Left renal cortex interstitium (tissue), 4 donors: ENCODE data around the gene EIF3L. TPM values are rescaled to one million over a fixed set of nuclear protein-coding genes. Genes with fewer than 3 reads are reported as not detected.

ENCODE experiments used
- DNase-seq, 4 donors: peaks; one replicate each; pipeline ENCODE4 v3.0.0-alpha.2; 2013; ENCODE audit warnings: low read depth in 4 of 4, low spot score in 2 of 4, missing footprints in 1 of 4
- polyA plus RNA-seq, 4 donors: library from polyadenylated mRNA; unstranded; fragments of 120-200 nt; gene quantifications; one replicate each; pipeline ENCODE4 v1.2.1, GENCODE V29; 2013; ENCODE audit not compliant: insufficient read length in 4 of 4

The EIF3L gene
- polyA plus RNA-seq, 4 donors, result 872 to 1,137 (median 1,004) TPM

DNA sequence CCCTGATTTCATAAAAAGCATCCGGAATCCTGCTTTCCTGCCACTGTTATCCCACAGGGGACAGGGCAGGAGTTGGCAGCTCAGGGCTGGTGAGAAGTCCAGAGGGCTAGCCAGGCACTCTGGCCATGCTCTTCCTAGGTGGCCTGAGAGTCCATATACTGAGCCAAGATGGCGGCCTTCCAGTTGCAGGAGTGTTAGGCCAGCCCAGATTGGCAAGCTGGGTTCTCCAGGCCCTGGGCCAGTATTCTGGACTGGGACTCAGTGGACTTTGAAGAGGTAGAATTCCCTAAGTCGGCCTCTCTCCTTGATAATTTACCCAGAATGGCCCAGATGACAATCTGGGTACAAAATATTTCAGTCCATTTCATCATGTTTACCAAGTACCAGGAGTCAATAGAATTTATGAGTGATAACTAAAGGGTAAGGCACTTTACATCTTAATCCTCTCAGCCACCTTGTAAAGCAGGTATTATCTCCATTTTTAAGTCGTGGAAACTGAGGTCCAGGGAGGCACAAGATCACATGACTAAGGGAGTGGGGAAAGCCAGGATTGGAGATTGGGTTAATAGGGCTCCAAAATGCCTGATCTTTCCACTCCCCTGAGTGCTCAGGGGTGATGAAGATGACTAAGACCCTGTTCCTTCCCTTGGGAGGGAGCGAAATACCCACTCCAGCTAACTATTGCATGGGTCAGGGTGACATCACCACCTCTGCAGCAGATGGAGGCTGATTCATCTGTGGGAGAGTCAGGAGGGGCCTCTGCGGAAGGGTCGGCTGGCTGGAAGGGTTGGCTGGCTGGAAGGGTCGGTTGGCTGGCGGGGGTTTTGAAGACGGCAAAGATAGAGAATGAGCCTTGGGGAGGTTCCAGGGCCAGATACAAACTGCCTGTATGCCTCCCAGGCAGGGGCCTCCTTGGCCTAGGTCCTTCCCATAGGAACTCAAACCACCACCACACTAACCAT, 55.6 kb downstream of the EIF3L start:
- DNase-seq, result no peak

DNA sequence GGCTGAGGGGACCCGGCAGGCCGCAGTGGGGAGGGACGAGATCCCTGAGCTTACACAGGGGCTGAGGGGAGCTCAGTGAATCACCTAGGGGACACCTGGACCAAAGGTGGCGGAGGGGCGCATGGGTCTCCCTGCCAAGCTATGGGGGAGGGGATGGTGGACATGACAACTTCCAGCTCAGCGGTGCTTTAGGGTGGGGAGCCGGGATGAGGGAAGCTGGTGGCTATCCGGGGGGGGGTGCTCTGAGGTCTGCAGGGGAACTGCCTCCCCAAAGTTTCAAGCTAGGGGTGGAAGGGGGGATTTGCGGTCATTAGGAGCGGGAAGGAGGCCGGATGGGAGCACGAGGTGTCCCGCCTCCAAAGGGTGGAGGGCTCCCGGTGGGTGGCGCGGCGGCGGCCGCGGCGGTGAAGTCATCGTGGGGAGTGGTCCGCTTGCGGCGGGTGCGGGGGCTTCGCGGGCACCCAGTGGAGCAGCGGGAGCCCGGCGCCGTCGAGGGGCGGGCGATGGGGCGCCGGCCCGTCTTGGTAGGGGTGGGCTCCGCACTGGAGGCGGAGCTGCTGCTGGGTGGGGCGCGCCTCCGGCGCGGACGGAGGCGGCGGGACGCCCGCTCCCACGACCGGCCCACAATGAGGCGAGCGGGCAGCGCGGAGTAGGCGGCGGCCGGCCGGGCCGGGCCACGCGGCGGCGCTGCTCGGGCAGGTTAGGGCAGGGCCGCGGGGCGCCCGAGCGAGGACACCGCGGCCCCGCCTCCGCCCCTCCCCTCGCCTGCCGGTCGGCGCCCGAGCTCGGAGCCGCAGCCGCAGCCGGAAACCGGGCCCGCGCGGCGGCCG, 56.5 kb downstream of the EIF3L start, which contains the start of gene MICALL1:
TSS of gene MICALL1 (plus strand) at position 764 of the 830 bp plus-strand sequence. CDS start 126 bp downstream, outside the sequence.
- DNase-seq, result no peak

DNA sequence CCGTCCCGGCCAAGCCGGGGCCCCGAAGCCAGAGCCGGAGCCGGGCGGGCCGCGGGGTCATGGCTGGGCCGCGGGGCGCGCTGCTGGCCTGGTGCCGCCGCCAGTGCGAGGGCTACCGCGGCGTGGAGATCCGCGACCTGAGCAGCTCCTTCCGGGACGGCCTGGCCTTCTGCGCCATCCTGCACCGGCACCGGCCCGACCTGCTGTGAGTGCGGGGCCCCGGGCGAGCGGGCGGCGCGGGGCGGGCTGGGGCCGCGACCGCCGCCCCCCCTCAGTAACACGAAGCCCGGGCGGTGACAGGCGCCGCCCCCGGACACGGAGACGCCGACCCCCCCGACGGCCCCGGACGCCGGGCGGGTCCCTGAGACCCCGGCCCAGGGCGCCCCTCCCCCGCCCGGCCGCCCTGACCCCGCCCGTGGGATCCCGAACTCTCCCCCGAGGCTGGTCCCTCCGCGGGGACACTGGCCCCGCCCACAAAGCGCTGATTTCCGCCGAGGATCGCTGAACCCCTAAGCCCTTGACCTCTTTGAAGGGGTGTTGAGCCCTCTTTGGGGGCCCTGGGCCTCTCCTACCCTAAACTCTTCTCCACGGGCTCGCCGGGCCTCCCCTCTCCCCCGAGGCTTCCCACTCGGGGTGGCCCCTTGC, 57.3 kb downstream of the EIF3L start:
- no peak for DNase-seq

DNA sequence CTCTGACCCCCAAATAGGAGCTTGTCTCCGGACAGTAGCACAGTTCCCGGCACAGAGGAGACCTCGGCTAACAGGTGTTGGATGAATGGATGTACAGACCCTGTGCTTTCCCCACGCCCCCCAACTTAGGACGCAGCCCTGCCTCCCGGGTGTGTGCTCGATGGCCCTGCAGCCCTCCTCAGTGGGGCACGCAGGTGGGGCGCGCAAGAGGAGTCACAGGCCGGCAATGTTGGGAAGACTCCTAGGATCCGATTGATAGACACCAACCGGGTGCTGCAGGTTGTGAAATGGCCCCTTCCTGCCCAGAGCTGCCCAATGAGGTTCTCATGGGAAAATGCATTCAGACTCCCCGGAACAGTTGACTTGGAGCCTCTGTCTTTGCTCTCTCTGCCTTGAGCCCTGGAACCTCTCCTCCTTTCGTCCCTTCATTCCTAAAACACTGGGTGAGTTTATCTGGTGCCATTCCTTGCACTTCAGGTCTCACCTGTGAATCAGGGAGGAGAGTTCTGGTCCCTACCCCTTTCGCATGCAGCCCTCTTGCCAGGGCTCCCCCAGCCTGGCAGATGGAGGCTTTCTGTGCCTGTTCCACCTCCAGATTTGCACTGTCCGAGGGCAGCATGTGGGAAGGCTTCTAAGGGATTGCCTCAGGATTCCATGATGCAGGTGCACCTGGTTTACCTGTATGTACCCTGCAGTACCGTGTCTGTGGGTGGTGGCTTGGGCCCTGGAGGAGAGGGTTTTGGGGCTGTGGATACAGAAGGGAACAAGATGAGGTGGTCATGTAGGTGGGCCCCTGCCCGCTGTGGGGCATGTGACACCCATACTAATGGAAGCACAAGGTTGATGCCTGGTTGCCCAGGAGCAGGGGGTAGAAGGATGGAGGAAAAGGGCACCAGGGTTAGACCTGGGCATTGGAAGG, 58.1 kb downstream of the EIF3L start:
- DNase-seq, result no peak

DNA sequence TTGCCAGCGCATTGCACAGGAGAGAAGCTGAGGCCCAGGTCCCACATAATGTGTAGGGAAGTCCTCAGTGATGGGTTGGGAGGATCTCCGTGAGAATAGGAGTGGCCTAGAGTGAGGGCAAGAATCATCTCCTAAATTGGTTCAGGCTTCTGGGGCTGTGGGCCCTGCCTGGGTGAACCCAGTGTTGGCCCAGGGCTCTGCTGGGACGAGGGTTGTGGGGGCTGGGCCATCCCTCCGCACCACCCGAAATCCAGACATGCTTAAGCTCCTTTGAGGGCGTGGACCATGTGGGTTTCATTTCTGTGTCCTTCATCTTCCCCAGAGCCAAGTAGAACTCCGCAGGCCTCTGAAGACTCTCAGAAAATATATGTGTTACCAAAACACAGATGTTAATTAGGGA, 60.5 kb downstream of the EIF3L start:
- no peak for DNase-seq

DNA sequence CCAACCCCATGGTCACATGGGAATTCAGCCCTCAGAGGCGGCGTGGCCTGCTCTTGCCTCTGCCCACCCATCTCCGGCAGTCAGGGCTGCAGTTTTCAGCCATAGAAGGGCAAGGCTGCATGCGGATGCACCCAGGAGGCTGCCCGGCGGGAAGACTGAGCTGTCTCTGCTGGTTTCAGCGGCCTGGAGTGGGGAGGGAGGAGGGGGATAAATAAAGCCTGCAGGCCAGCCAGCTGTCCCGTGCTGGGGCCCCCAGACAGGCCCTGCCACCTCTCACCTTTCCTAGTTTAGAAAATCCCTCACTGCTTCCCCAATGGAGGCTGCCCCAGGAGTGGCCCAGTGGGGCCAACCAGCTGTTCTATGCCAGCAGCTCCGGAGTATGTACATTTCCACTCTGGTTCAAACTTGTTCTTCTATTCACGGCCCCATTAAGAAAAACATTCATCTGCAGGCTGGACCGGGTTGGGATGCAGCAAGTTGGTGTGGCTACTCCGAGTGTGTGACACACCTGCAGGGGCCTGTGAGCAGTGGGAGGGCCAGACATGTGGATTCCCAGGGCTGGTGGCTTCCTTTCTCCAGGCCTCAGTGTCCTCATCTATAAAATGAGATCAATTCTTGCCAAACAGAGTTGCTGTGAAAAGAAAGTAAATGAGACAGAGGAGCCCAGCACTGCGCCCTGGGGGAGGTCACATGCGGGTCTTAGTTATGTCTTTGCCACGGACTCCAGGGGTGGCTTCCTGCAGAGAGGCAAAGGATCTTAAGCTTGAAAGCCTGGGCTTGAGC, 61.9 kb downstream of the EIF3L start:
- DNase-seq, result no peak

DNA sequence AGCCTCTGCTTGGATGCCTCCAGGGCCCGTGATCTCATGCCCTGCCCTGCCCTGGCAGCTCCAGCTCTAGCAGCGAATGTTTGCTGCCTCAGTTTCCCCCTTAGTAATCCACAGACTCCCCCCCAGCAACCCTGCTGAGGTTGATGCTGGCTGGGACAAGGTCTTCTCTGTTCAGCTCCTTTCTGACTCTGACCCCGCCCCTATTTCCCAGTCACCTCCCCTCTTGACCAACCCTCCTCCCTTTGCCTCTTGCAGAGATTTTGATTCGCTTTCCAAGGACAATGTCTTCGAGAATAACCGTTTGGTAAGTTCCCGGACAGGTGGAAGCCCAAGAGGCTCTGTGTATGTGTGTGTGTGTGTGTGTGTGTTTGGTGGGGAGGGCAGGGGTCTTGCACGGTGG, 62.5 kb downstream of the EIF3L start:
- DNase-seq, result no peak

DNA sequence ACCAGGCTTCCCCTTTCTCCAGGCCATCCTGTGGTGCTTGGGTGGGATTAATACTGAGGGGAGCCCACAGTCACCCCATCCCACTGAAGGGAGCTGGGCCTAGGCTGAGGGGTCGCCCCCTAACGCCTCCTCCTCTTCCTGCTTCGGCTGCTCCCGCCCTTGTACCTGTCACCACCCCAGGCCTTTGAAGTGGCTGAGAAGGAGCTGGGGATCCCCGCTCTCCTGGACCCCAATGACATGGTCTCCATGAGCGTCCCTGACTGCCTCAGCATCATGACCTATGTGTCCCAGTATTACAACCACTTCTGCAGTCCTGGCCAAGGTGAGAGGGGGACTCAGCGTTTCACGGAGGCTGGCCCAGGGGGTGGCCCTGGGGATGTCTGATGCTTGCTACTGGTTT, 63.0 kb downstream of the EIF3L start:
- no peak for DNase-seq

DNA sequence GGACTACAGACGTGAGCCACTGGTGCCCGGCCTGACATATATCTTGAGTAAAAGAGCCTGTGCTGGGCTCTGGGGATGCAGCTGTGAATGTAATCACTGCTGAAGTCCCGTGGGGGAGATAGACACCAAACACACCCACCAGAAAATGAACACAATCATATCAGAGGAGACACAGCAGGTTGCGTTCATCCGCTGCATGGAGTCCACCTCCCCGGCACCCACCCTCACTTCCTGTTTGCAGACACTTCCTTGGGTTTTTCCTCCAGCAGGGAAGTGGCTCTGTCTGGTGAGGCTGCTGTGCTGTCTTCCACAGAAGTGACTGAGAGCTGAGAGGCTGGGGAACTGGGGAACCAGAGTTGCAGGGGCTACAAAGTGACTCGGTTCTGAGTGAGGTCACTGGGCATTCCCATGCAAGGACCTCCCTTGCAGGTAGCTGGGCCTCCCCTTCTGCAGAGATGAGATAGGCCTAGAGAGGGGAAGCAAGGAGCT, 64.1 kb downstream of the EIF3L start:
- no peak for DNase-seq

DNA sequence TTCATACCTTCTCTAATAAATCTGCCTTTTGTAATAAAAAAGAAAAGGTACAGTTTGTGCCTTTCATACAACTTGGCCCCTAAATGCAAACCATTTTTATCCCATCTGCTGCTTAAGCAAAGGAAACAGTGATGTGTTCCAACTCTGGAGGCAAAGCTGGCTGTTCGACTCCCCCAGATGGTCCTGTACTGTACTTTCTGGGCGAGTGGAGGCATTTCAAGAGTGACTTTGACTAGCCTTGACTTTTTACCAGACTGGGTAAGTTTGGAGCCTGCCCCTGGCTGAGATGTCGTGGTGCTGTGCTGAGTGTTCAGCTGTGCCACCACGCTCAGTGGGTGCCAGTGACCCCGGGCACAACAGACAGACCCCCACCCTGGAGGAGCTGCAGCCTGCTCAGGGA, 67.1 kb downstream of the EIF3L start:
- no peak for DNase-seq

DNA sequence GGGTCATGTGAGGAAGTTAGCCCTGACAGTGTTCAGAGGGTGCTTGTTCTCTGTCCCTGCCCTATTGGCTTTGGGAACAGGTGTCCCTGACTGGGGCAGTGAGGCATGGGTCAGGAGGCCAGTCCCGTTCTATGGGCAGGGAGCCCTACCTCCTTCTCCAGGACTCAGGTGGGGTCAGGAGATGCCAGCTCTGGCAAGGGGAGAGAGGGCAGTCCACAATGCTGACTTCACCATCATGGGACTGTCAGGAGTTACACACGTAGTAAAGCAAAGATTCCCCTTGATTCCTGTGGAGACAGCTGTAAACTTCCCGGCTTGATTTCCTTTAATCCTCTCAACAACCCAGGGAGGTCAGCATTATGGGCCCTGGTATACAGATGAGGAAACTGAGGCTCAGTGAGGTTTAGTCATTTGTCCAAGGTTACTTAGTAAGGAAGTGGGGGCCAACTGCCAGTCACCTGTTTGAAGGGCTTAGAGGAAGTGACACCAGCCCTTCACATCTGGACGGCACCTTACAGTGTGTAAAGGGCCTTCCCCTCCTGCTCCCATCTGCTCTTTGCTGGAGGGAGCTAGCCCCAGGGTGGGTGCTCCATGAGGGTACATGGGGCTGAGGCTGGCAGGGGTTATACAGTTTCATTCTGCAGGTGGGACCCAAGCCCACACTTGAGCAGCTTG, 68.8 kb downstream of the EIF3L start:
- no peak for DNase-seq

DNA sequence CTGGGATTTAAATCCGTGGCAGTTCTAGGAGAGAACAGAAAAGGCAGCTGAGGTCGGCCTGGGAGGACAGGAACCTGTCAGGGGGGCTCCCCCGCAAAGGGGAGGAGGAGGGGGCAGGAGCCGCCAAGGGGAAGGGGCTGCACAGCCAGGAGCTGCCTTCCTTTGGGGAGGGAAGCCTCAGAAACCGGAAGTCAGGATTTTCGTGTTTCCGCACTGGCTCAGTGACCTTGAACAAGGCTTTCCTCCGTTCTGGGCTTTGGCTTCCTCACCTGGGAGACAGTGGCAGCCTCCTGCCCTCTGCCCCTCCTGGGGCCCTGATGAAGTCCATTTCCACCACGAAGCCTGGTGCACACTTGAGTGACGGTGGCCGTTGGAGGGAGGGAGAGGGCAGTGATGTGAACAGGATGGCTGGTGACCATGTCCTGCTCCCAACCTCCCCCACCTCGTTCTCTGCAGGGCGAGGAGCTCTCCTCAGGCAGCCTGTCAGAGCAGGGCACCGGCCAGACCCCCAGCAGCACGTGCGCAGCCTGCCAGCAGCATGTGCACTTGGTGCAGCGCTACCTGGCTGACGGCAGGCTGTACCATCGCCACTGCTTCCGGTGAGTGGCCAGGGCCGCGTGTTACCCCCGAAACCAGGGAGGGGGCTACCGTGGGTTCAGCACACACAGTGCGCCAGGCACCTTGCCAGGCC, 69.5 kb downstream of the EIF3L start:
- DNase-seq, result no peak

DNA sequence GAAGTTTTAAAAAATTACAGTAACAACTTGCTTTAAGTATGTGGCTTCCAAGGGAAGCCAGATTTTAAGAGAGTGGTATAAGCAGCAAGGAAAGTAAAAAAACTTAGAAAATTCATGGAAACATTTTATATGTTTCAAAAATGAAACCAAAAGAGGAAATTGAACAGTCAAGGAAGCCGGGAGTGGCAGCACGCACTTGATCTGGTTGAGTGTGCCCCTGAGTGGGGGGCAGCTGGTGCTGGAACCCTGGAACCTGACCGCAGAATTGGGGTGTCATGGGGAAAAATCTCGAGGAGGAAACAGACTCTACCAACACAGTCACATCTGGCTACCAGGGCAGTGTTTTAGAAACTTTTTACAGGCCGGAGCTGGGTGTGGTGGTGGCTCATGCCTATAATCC, 70.9 kb downstream of the EIF3L start:
- DNase-seq, result no peak

DNA sequence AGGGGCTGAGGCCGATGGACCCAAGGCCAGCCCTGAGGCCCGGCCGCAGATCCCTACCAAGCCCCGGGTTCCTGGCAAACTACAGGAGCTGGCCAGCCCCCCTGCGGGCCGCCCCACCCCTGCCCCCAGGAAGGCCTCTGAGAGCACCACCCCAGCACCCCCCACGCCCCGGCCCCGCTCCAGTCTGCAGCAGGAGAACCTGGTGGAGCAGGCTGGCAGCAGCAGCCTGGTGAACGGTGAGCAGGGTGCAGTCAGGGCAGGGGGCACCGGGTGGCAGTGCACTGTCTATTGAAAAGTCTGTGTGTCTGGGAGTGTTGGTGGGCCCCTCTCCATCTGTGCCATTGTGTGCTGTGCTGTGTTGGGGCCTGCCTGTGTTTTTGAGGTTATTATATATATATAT, 73.0 kb downstream of the EIF3L start:
- DNase-seq, result no peak

DNA sequence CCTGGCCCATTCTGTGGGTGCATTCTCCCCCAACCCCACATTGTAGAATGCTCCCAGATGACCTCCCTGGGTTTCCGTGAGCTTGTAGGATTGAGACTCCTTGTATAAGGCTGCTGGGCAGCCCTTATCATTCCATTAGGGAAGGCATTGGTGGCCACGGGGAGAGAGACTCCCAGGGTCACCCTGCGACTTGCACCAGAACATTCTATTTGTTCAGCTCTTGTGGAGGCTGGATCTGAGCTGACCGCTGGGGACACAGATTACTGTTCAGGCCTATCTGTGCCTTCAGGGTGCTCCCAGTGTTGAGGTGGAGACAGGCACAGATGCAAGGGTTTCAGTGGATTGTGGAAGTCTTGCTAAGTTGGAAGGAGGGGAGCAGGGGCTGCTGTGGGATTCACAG, 74.7 kb downstream of the EIF3L start:
- no peak for DNase-seq

DNA sequence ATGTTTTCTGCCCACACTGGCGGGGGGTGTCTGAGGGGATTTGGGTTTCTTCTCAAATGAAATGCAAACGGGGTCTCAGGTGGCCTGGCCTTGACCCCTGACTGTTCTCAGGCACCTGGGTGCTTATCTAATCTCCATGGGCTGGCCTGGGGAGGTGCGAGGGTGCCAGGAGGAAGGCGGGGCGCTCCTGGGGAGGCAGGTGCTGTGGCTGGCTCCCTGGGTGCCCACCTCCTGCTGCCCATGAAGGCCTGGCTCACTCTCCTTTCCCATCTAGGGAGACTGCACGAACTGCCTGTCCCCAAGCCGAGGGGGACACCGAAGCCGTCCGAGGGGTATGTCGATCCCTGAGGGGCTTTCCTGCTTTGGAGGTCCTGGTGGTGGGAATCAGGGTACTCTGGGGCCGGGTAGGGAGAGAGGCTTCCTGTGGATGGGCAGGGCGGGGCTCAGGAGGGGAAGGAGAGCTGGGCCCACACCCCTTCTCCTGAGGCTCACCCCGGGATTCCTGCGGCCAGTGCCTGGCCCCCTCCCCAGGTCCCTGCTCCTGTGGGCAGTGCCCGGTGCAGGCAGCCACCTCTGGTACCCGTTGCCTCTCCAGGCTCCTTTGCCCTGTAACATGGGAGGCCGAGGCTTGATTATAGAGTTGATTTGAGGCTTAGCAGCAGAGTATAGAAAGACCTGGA, 75.3 kb downstream of the EIF3L start:
- DNase-seq, result no peak

DNA sequence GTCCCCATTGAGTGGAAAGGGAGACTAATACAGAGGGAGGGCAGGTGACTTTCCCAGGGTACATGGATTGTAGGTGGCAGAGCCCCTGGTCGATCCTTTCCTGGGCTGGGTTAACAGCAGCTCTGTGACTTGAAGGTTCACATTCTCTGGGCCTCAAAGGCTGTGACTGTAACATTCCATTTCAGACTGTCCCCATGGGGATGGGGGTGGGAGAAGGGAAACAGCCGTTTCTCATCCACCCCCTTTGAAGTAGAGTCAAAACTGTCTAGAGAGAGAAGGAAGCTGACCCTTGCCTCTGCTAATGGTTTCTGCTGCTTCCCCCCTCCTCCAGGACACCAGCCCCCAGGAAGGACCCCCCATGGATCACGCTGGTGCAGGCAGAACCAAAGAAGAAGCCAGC, 76.1 kb downstream of the EIF3L start:
- DNase-seq, result no peak
